T47D (cell line): ENCODE data around the gene HCN1.

ENCODE experiments used
- DNase-seq, 2 experiments: peaks; one replicate each; pipeline versions ENCODE4 v3.0.0 to v3.0.0-alpha.2; 2011 to 2012; ENCODE audit warnings: low read depth in 1 of 2, low spot score in 1 of 2
- JUND ChIP-seq: IDR thresholded peaks from 2 replicates; pipeline ENCODE4 v1.6.1; 2012; ENCODE audit warnings: low read depth
- in situ Hi-C: cut with HindIII; loops from 2 replicates; pipeline ENCODE4 v1.10.0; 2016; ENCODE audit warnings: low sequenced_read_pairs, low pct_unique_long_range_greater_than_20kb

Gene HCN1

GRCh38 chr5:45440466-45440865 lies 255.7 kb downstream of the HCN1 start:
- no peak for TF ChIP-seq JUND
- no peak for DNase-seq
- in situ Hi-C loops = no loop called here

DNA sequence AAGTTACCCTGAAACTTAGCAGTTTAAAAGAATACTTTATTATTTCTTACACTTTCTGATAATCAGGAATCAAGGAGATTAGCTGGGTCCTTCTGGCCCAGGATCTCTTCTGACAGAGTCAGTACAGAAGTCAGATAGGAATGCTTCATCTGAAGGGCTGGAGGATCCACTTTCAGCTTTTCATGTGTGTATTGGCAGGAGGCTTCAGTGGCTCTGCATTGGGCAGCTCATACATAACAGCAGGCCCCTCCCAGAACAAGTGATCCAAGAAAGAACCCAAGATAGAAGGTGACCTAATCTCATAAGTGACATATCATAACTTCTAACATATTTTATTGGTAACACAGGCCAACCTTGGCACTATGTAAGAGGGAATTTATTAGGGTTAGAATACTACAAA lies 258.4 kb downstream of the HCN1 start:
- DNase-seq = no peak
- no peak for TF ChIP-seq JUND
- in situ Hi-C loops = no loop called here

DNA sequence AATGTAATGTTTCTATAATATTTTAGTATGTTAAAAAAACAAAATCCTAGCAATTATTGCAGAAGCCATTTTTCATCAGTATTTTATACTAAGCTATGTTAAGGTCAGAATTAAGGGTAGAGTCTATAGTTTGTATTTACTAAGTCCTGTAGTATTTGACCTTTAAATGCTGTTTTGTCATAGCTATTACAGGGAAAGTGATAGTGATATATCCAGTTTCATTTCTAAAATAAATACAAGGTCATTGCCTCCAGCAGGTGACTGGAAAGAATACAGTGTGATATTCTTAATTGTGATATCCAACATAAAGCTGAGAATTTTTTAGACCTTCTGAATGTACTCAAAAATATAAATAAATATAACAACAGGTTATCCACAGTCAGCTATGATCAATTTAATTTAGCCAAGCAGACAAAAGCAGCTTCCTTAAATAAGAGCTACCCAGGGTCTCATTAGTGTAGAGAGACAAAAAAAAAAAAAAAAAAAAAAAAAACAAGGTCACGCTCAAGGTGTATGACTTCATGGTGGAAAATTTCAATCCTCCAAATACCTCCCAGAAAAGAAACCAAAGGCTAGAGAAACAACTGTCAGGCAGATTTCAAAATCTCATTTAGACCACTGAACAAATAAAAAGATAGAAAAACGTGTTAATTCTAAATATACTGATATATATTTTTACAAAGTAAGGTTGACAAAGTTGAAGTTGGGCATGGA lies 278.7 kb downstream of the HCN1 start:
- no peak for DNase-seq
- in situ Hi-C loops = no loop called here
- TF ChIP-seq JUND = no peak

- TF ChIP-seq JUND = no peak
- in situ Hi-C loops = no loop called here
- DNase-seq = no peak
Measured at GRCh38 chr5:45414620-45415573, 281.3 kb downstream of the HCN1 start.

DNA sequence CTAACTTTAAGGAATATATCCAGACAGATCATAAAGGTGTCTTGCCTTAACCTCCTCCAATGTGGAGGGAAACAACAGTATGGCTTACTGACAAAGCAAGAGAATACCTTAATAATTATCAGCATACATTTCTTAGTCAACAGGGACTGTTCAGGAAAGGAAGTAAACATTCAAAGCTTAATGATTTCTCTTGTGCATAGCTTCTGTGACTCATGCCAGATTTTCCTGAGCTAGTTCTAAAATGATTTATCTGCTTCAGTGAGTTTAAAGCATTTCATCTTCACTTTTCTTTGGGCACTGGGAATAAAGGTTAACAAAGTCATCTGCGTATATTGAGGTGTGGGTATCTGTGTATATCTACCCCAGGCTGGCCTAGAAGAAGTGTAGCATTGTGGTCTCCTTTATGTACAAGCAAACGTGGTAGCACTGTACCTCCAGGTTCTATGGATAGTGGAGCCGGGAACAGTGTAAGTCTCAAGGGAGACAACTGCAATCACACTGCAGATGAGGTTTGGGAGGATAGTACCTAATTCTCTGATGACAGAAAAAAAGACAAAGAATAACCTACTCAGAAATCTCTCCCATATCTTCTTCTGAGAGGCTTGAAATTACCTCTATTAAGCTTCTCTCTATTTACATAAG lies 284.1 kb downstream of the HCN1 start:
- DNase-seq = no peak
- in situ Hi-C loops = no loop called here
- no peak for TF ChIP-seq JUND

- TF ChIP-seq JUND = no peak
- in situ Hi-C loops = no loop called here
- DNase-seq = no peak
Measured at GRCh38 chr5:45410304-45410995, 285.7 kb downstream of the HCN1 start.

DNA sequence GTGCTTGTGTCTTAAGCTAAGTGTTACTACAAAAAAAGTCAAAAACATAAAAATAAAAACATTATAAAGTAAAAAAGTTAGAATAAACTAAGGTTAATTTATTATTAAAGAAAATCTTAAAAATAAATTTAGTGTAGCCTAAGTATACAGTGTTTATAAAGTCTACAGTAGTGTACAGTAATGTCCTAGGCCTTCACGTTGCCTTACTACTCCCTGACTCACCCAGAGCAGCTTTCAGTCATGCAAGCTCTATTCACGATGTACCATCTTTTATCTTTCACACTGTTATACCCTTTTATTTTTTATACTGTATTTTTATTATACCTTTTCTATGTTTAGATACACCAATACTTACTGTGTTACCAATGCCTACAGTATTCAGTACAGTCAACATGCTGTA lies 288.1 kb downstream of the HCN1 start:
- no peak for TF ChIP-seq JUND
- in situ Hi-C loops = no loop called here
- no peak for DNase-seq

- no peak for DNase-seq
- no peak for TF ChIP-seq JUND
- in situ Hi-C loops = no loop called here
Measured at GRCh38 chr5:45402804-45403455, 293.2 kb downstream of the HCN1 start.

DNA sequence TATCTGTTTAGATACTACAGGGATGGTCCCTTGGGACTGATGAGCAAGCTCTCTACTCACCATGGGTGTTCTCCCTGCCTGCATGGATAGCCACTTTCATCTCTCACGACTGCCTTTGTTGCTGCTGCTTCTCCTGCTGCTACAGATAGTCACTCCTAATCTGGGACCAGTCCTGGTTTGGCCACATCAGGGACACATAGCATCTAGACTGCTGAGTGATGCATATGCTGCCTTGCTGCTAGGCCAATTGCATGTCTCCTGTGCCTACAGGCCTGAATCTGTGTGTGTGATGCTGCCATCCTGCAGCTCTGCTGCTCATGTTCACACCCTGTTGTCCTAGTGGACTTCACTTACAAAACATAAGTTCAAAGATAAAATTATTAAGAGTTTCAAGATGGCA lies 297.1 kb downstream of the HCN1 start:
- no peak for TF ChIP-seq JUND
- in situ Hi-C loops = no loop called here

DNA sequence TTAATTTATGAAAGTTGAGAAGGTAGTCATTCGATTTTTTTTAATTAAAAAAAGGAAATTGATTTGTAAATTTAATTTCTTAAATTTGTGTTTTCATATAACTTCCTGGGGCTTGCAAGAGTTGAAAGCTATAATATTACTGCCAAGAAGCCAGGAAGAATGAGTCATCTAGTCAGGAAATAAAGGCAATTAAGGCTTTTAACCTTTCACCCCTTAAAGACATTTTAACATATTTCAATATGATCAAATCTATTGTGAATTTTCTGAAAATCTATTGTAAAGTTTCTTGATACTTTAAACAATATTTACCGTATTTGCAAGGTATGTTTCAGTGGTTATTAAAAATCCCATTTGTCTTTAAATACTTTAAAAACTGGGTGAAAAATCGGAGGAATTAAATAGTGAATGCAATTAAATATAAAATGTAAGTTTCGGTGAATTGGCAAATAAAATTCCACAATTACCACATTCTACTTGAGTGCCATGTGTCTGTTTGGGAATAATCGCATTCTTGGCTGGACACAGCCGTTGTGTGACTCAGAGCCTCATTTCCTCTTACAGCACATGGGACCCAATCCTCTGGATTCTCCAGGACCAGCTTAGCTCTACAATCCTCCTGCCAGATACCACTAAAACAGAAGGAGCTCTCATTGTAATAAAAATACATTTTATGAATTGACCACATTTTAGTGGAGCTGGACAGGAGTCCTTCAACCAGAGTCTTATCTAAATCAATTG lies 310.7 kb downstream of the HCN1 start:
- TF ChIP-seq JUND = no peak
- DNase-seq = no peak
- in situ Hi-C loops = no loop called here

More for the DNA sequence above, 297.1 kb downstream of the HCN1 start:
- DNase-seq = no peak

DNA sequence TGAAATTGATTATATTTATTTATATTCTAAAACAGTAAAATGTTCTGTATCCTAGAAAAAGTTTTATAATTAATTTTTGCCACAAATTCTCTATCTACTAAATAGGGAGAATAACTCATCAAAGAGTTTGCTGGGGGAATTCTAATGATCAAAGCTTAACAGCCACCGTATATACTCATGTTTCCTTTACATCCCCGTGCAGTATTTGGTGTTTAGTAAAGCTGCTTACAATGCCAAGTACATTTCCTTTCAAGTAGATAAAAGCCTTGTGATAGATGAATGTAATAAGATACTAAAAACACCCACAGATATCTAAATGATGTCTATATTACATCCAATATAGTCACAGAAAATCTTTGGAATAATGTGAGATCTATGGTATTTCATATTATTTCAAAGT lies 312.2 kb downstream of the HCN1 start:
- DNase-seq = no peak
- TF ChIP-seq JUND = no peak
- in situ Hi-C loops = no loop called here
